ENCODE data around the gene ERRFI1.
A peak's percentile ranks its signal among the peaks of the same experiment; 100 is the strongest.

ERRFI1 gene

DNA sequence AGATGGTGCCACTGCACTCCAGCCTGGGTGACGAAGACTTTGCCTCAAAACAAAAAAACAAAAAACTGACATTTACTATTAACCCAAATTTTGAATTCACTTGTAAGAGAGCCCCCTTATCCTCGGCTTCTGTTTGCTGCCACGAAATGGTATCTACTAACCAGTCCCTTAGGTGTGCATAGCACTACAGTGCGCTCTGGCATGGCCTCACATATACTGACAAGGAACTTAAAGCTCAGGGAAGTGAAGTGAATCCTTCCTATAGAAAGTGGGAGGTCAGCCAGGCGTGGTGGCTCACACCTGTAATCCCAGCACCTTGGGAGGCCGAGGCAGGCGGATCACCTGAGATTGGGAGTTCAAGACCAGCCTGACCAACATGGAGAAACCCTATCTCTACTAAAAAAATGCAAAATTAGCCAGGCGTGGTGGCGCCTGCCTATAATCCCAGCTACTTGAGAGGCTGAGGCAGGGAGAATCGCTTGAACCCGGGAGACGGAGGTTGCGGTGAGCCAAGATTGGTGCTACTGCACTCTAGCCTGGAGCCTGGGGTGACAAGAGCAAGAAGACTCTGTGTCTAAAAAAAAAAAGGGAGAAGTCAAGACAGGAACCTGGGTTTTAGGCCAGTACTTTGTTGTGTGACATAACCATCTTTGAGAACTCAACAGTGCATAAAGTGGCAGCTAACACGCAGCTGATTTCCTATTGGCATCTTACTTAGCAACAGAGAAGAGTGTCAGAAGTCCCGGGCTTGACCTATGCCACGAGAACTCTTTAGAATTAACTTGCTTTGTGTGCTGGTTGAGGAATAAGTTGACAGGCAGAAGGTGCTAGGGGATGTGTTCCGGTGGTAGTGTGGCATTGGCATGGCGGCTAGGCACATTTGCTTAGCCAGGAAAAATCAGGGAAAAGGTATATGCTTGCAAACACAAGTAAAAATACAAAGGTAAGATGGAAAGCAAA lies 16.8 kb downstream of the ERRFI1 start:
- Histone ChIP-seq H3K36me3 (ENCODE audit: control insufficient read depth in 5 of 5, insufficient read depth in 5 of 5, low read length in 5 of 5) (peaks cover 16 to 34% (median 30%) of the 10 kb centered on the region in 5 donors), H3K9ac (ENCODE audit: low read length in 5 of 5) (no peak overlapping the region), H3K27me3 (ENCODE audit: control insufficient read depth in 5 of 5, insufficient read depth in 4 of 5, low read length in 5 of 5) (no peaks in the 10 kb centered on the region), H3K4me3 (ENCODE audit: low read depth in 1 of 5, low read length in 5 of 5) (no peak overlapping the region), H3K9me3 (ENCODE audit: control insufficient read depth in 5 of 5, low read length in 5 of 5) (no peaks in the 10 kb centered on the region), H3K4me1 (ENCODE audit: control insufficient read depth in 5 of 5, insufficient read depth in 5 of 5, low read length in 5 of 5) (peaks cover 4 to 39% (median 32%) of the 10 kb centered on the region in 5 donors), H3K27ac (ENCODE audit: low read depth, low read length) (no peak overlapping the region)

DNA sequence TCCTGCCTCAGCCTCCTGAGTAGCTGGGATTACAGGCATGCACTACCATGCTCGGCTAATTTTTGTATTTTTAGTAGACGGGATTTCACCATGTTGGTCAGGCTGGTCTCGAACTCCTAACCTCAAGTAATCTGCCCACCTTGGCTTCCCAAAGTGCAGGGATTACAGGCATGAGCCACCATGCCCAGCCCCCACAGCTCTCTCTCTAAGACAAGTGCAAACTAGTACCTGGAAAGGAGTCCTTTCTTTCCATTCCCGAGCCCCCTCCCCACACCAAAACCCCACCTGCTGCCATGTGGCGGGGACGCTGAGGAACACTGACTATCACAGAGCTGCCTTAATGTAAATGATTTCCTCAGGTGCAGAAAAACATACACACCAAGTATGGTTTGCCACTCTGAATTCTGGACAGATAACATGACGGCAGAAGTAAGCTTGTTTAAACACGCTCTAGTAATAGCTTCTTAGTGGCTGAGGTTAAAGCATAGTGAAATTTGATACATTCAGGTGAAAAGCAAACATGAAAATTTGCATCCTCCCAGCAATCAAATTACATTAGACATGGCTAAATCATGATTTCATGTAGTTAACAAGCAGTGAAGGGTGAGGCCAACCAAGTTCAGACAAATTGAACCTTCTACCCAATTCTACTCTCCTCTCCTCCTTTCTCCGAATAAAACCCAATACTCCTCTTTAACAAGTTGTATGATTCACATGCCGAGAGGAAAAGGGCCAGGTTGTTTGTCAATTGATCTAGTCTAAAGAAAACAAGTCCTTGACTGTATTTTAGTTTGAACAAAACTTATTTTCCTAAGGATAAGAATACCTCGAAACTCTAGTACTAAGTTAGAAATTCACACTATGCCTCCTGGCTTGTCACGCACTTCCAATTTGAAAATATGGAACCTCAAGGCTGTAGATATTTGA lies 19.8 kb downstream of the ERRFI1 start:
- no peak overlapping the region for H3K9ac ChIP-seq (ENCODE audit: low read length in 5 of 5)
- peaks cover under 1 to 8% (median 6%) of the 10 kb centered on the region in 5 donors for H3K36me3 ChIP-seq (ENCODE audit: control insufficient read depth in 5 of 5, insufficient read depth in 5 of 5, low read length in 5 of 5)
- H3K9me3 ChIP-seq (ENCODE audit: control insufficient read depth in 5 of 5, low read length in 5 of 5): no peaks in the 10 kb centered on the region
- H3K4me1 ChIP-seq (ENCODE audit: control insufficient read depth in 5 of 5, insufficient read depth in 5 of 5, low read length in 5 of 5): peaks cover 7 to 49% (median 43%) of the 10 kb centered on the region in 5 donors
- peak overlapping the region; percentile 86 for H3K27ac ChIP-seq (ENCODE audit: low read depth, low read length)
- no peak overlapping the region for H3K4me3 ChIP-seq (ENCODE audit: low read depth in 1 of 5, low read length in 5 of 5)
- no peaks in the 10 kb centered on the region for H3K27me3 ChIP-seq (ENCODE audit: control insufficient read depth in 5 of 5, insufficient read depth in 4 of 5, low read length in 5 of 5)

DNA sequence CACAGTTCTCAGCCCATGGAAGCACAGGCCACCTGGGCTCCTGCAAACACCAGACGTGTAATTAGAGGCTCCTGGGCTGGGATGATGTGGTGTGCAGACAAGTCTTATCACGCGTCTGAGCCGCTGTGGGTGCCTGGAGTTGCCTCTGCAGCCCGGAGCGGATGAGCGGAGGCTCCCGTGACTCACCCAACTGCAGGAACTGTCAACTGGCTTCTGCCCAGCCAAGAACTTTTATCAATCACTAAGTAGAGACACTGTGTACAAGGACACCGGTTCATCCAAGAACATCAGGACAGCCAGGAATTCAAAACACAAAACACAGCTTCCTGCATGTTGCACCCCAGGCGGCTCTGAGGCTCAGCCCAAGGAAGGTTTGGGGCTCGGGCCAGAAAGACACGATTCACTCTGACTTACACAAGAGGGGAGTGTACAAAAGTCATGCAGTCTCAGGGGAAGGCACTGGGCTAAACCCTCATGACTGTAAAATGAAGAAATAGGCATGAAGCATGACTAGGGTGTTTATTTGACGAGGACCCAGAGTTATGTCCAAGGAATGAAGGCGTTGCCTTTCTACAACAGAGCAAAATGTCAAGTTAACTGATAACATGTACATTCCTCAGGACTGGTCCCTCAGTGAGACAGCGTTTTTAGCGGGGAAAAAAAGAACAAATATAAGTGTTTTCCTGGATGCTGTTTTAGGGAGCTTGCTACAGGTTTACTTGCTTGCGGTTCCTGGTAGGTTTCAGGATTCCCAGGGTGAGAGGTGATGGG lies 21.1 kb downstream of the ERRFI1 start:
- Histone ChIP-seq H3K36me3 (ENCODE audit: control insufficient read depth in 5 of 5, insufficient read depth in 5 of 5, low read length in 5 of 5) (peaks cover 0 to 5% (median 0%) of the 10 kb centered on the region in 5 donors), H3K4me3 (ENCODE audit: low read depth in 1 of 5, low read length in 5 of 5) (peak overlapping the region; percentile 11 to 43 (median 23))

DNA sequence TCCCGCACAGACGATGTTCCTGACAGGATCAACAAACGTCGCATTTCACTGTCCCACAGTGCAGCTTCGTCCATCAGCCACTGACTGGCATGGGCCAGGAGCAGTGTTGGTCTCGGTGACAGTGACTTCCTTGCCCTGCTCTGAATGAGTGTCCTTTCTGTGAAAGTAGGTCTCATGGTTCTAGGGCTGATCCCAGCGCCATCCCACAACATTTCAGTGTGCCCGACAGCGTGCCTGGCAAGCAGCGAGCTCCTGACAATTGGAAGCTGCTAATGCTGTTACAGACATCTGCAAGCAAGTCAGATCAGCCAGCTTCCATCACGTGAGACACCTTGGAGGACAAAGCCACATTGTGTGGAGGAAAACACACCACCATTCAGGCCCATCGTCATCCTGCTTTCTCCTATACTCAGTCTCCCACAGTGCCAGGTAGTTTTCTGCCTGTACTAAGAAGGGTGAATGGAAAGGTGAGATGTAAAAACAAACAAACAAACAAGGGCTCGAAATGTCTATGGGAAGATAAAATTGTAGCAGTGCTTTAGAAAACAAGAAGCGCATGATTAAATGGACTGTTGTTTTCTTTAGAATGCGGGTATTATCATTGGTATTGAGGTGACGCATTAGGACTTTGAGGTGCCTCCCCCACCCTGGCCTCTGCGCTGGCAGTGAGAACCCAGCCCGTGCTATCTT lies 21.9 kb downstream of the ERRFI1 start:
- Histone ChIP-seq H3K9ac (ENCODE audit: low read length in 5 of 5) (peak overlapping the region in 3 of 5 donors; percentile 2 to 57 (median 42)), H3K9me3 (ENCODE audit: control insufficient read depth in 5 of 5, low read length in 5 of 5) (no peaks in the 10 kb centered on the region), H3K4me1 (ENCODE audit: control insufficient read depth in 5 of 5, insufficient read depth in 5 of 5, low read length in 5 of 5) (peaks cover 7 to 40% (median 32%) of the 10 kb centered on the region in 5 donors), H3K4me3 (ENCODE audit: low read depth in 1 of 5, low read length in 5 of 5) (peak overlapping the region; percentile 6 to 51 (median 13)), H3K27me3 (ENCODE audit: control insufficient read depth in 5 of 5, insufficient read depth in 4 of 5, low read length in 5 of 5) (no peaks in the 10 kb centered on the region), H3K36me3 (ENCODE audit: control insufficient read depth in 5 of 5, insufficient read depth in 5 of 5, low read length in 5 of 5) (no peaks in the 10 kb centered on the region), H3K27ac (ENCODE audit: low read depth, low read length) (peak overlapping the region; percentile 86)

More for the DNA sequence above, 21.1 kb downstream of the ERRFI1 start:
- no peaks in the 10 kb centered on the region for H3K9me3 ChIP-seq (ENCODE audit: control insufficient read depth in 5 of 5, low read length in 5 of 5)
- peak overlapping the region; percentile 86 for H3K27ac ChIP-seq (ENCODE audit: low read depth, low read length)
- peak overlapping the region in 3 of 5 donors; percentile 42 to 60 (median 44) for H3K9ac ChIP-seq (ENCODE audit: low read length in 5 of 5)
- H3K27me3 ChIP-seq (ENCODE audit: control insufficient read depth in 5 of 5, insufficient read depth in 4 of 5, low read length in 5 of 5): no peaks in the 10 kb centered on the region
- H3K4me1 ChIP-seq (ENCODE audit: control insufficient read depth in 5 of 5, insufficient read depth in 5 of 5, low read length in 5 of 5): peaks cover 7 to 47% (median 37%) of the 10 kb centered on the region in 5 donors

DNA sequence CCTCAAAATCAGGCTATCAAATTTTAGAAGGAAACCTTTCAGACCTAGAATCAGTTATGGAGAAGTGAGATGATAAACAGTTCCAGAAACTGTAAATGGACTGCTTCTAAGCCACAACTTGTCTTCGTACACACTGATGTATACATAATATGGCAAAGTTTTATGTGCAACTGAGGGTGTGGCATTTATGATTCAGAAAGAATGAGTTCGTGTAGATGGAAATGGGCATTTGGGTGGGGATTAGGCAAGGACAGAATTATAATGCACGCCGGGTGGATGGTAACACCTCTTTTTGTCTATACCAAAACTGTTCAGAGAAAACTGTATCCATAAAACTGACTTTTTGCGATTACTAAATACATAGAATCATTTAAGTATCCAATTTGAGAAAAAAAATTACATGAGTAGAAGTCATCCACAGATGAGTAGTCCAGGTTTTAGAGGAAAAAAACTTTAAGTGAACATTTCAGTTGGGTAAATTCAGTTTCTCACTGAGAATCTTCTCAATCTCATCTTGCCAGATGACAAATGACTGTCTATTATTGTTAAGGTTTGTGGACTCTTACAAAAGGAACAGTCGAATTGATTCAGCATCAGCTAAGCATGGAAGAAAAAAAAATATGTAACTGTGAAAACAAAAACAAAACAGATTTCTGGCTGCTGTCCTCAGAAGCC lies 22.5 kb downstream of the ERRFI1 start:
- Histone ChIP-seq H3K9me3 (ENCODE audit: control insufficient read depth in 5 of 5, low read length in 5 of 5) (no peaks in the 10 kb centered on the region), H3K36me3 (ENCODE audit: control insufficient read depth in 5 of 5, insufficient read depth in 5 of 5, low read length in 5 of 5) (no peaks in the 10 kb centered on the region), H3K9ac (ENCODE audit: low read length in 5 of 5) (peak overlapping the region in 2 of 5 donors; percentile 2 to 42), H3K27ac (ENCODE audit: low read depth, low read length) (peak overlapping the region; percentile 86), H3K4me3 (ENCODE audit: low read depth in 1 of 5, low read length in 5 of 5) (peak overlapping the region in 1 of 5 donors; percentile 51), H3K4me1 (ENCODE audit: control insufficient read depth in 5 of 5, insufficient read depth in 5 of 5, low read length in 5 of 5) (peaks cover 7 to 40% (median 32%) of the 10 kb centered on the region in 5 donors), H3K27me3 (ENCODE audit: control insufficient read depth in 5 of 5, insufficient read depth in 4 of 5, low read length in 5 of 5) (no peaks in the 10 kb centered on the region)

DNA sequence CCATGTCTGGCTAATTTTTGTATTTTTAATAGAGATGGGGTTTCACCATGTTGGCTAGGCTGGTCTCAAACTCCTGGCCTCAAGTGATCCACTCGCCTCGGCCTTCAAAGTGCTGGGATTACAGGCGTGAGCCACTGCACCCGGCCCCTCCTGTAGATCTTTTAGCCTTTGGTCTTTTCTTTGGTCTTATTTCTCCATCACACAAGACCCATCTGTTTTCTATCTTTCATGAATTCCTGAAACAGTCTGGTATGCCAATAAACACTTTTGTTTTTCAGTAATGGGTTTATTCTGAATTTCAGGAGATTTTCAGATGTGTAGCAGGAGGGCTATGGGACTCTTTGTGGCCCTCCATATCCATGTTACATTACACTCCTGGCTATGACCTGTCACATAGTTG lies 23.2 kb downstream of the ERRFI1 start:
- Histone ChIP-seq H3K27me3 (ENCODE audit: control insufficient read depth in 5 of 5, insufficient read depth in 4 of 5, low read length in 5 of 5) (no peaks in the 10 kb centered on the region), H3K36me3 (ENCODE audit: control insufficient read depth in 5 of 5, insufficient read depth in 5 of 5, low read length in 5 of 5) (no peaks in the 10 kb centered on the region), H3K9me3 (ENCODE audit: control insufficient read depth in 5 of 5, low read length in 5 of 5) (no peaks in the 10 kb centered on the region), H3K27ac (ENCODE audit: low read depth, low read length) (peak overlapping the region; percentile 86), H3K4me3 (ENCODE audit: low read depth in 1 of 5, low read length in 5 of 5) (no peak overlapping the region), H3K4me1 (ENCODE audit: control insufficient read depth in 5 of 5, insufficient read depth in 5 of 5, low read length in 5 of 5) (peaks cover 7 to 40% (median 32%) of the 10 kb centered on the region in 5 donors), H3K9ac (ENCODE audit: low read length in 5 of 5) (peak overlapping the region in 1 of 5 donors; percentile 39)

DNA sequence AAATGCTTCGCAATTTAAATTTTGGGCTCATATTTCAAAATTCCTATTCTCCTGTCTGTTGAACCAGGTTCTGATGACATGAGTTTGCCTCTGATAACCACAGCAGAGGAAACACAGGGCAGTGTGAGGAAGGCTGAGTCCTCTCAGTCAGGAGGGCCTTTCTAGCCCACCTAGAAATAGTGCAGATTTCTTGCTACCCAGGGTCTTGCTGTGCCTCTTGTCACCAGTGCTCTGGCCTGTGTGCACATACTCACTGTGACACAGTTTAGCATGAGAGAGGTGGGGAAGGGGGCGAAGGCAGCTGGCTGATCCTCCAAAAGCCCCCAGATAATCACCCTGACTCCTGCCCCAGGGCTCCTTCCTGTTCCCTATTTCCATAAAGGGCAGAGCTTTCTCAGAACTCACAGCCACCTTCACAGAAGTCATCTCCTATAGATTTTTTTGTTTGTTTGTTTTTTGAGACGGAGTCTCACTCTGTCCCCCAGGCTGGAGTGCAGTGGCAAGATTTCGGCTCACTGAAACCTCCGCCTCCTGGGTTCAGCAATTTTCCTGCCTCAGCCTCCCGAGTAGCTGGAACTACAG lies 23.7 kb downstream of the ERRFI1 start:
- H3K36me3 ChIP-seq (ENCODE audit: control insufficient read depth in 5 of 5, insufficient read depth in 5 of 5, low read length in 5 of 5): no peaks in the 10 kb centered on the region
- H3K27ac ChIP-seq (ENCODE audit: low read depth, low read length): peak overlapping the region; percentile 86
- no peak overlapping the region for H3K9ac ChIP-seq (ENCODE audit: low read length in 5 of 5)
- no peaks in the 10 kb centered on the region for H3K9me3 ChIP-seq (ENCODE audit: control insufficient read depth in 5 of 5, low read length in 5 of 5)
- no peak overlapping the region for H3K4me3 ChIP-seq (ENCODE audit: low read depth in 1 of 5, low read length in 5 of 5)
- peaks cover 7 to 40% (median 32%) of the 10 kb centered on the region in 5 donors for H3K4me1 ChIP-seq (ENCODE audit: control insufficient read depth in 5 of 5, insufficient read depth in 5 of 5, low read length in 5 of 5)
- H3K27me3 ChIP-seq (ENCODE audit: control insufficient read depth in 5 of 5, insufficient read depth in 4 of 5, low read length in 5 of 5): no peaks in the 10 kb centered on the region

DNA sequence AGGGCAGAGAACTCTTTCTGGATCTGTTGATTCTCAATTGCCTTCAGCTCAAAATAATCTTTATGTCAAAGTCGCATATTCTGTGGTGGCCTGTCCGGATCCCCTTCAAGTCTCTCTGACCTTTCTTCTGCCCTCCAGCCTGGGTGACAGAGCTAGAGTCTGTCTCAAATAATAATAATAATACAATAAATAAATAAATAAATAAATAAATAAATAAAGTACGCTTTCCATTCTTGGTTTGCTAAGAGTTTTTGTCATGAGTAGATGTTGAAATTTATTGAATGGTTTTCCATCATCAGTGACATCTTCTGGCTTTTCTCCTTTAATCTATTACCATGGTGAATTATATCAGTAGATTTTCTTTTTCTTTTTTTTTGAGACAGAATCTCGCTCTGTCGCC lies 30.7 kb downstream of the ERRFI1 start:
- Histone ChIP-seq H3K4me1 (ENCODE audit: control insufficient read depth in 5 of 5, insufficient read depth in 5 of 5, low read length in 5 of 5) (no peaks in the 10 kb centered on the region), H3K27ac (ENCODE audit: low read depth, low read length) (no peak overlapping the region), H3K9me3 (ENCODE audit: control insufficient read depth in 5 of 5, low read length in 5 of 5) (no peaks in the 10 kb centered on the region), H3K9ac (ENCODE audit: low read length in 5 of 5) (no peak overlapping the region), H3K4me3 (ENCODE audit: low read depth in 1 of 5, low read length in 5 of 5) (no peak overlapping the region), H3K36me3 (ENCODE audit: control insufficient read depth in 5 of 5, insufficient read depth in 5 of 5, low read length in 5 of 5) (peaks cover 0 to 5% (median under 1%) of the 10 kb centered on the region in 5 donors), H3K27me3 (ENCODE audit: control insufficient read depth in 5 of 5, insufficient read depth in 4 of 5, low read length in 5 of 5) (no peaks in the 10 kb centered on the region)

Data from subcutaneous abdominal adipose tissue (tissue), 5 donors.